ENCODE results near the gene TARBP1.

TARBP1 gene

DNA sequence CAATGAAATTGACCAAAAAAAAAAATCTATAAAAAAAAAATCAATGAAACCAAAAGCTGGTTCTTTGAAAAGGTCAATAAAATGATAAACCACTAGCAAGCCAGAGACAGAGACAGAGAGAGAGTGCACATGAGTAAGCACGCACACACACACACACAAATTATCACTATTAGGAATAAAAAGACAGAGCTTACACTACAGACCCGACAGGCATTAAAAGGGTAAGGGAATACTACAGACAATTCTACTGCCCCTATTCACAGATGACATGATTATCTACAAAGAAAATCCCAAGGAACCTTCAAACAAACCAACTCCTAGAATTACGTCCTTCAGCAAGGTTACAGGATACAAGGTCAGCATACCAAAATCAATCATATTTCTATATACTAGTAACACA lies 38.6 kb downstream of the TARBP1 start:
- Histone ChIP-seq H3K9ac (no peak overlapping the region), H3K4me3 (ENCODE audit: low read depth, low read length) (no peak overlapping the region), H3K4me2 (ENCODE audit: low read length) (no peak overlapping the region), H3K4me1 (no peaks in the 10 kb centered on the region), H3K9me3 (ENCODE audit: control insufficient read depth, low read length) (no peaks in the 10 kb centered on the region), H3K27me3 (ENCODE audit: control insufficient read depth, insufficient read depth, low read length) (no peaks in the 10 kb centered on the region), H3K36me3 (ENCODE audit: control insufficient read depth, insufficient read depth, low read length) (no peaks in the 10 kb centered on the region), H3K27ac (no peak overlapping the region), H2AFZ (no peak overlapping the region), H3K79me2 (no peaks in the 10 kb centered on the region)
- TF ChIP-seq, protein P1, sequence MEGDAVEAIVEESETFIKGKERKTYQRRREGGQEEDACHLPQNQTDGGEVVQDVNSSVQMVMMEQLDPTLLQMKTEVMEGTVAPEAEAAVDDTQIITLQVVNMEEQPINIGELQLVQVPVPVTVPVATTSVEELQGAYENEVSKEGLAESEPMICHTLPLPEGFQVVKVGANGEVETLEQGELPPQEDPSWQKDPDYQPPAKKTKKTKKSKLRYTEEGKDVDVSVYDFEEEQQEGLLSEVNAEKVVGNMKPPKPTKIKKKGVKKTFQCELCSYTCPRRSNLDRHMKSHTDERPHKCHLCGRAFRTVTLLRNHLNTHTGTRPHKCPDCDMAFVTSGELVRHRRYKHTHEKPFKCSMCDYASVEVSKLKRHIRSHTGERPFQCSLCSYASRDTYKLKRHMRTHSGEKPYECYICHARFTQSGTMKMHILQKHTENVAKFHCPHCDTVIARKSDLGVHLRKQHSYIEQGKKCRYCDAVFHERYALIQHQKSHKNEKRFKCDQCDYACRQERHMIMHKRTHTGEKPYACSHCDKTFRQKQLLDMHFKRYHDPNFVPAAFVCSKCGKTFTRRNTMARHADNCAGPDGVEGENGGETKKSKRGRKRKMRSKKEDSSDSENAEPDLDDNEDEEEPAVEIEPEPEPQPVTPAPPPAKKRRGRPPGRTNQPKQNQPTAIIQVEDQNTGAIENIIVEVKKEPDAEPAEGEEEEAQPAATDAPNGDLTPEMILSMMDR (IDR thresholded peaks at IDR 0.05), result no peak

DNA sequence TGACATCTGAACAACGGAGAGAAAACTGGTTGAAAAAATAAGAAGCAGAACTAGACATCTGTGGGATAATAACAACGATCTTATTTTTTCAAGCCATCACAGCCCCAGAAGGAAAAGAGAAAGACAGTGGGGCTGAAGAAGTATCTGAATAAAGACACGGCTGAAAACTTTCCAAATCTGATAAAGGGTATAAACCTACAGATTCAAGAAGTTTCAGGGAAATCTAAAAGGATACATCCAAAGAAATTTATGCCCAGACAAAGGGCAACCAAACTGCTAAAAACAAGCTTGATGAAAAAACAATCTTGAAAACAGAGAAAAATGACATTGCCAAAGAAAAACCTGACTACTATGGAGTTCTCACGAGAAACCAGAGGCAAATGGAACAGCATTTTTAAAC lies 40.4 kb downstream of the TARBP1 start:
- no peaks in the 10 kb centered on the region for H3K4me1 ChIP-seq
- no peaks in the 10 kb centered on the region for H3K9me3 ChIP-seq (ENCODE audit: control insufficient read depth, low read length)
- H3K79me2 ChIP-seq, result no peaks in the 10 kb centered on the region
- TF ChIP-seq, protein P1 (IDR thresholded peaks at IDR 0.05), result no peak
- H3K4me3 ChIP-seq (ENCODE audit: low read depth, low read length), result no peak overlapping the region
- H3K9ac ChIP-seq, result no peak overlapping the region
- H3K4me2 ChIP-seq (ENCODE audit: low read length), result no peak overlapping the region
- H2AFZ ChIP-seq, result no peak overlapping the region
- no peaks in the 10 kb centered on the region for H3K36me3 ChIP-seq (ENCODE audit: control insufficient read depth, insufficient read depth, low read length)
- no peaks in the 10 kb centered on the region for H3K27me3 ChIP-seq (ENCODE audit: control insufficient read depth, insufficient read depth, low read length)
- H3K27ac ChIP-seq, result no peak overlapping the region

DNA sequence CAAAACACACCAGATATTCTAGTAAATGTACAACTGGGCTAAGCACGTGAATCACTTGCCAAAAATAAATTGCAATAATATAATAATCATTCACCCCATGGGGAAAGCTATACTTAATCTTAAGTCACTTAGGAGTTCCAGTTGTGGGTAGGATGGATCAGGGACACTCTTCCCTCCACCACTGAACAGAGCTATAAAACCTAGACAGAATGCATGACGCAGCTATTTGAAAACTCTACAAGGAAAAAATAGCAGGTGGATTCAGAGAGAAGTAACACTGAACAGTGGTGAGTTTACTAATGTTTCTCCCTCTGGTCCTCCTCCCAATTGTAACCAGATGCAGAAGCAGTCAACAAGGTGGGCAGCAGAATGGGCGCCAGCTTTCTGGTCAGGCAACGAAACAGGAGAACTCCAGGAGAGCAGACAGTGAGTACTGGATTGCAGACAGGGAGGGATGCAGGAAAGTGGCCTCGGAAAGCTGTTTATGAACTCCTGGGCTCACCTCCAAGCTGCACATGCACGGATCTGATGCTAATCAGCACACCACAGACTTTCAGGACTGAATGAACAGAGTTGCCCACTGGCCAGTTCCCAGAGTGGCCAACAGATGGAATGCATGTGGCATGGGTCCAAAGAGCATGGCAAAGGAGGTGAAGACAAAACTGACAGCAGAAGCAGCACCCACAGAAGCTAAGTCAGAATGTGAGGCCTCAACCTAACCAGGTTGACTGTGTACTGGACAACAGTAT lies 41.4 kb downstream of the TARBP1 start:
- no peak overlapping the region for H3K4me3 ChIP-seq (ENCODE audit: low read depth, low read length)
- no peak overlapping the region for H3K4me2 ChIP-seq (ENCODE audit: low read length)
- no peaks in the 10 kb centered on the region for H3K4me1 ChIP-seq
- no peaks in the 10 kb centered on the region for H3K27me3 ChIP-seq (ENCODE audit: control insufficient read depth, insufficient read depth, low read length)
- no peaks in the 10 kb centered on the region for H3K9me3 ChIP-seq (ENCODE audit: control insufficient read depth, low read length)
- no peak overlapping the region for H2AFZ ChIP-seq
- no peaks in the 10 kb centered on the region for H3K36me3 ChIP-seq (ENCODE audit: control insufficient read depth, insufficient read depth, low read length)
- no peaks in the 10 kb centered on the region for H3K79me2 ChIP-seq
- TF ChIP-seq, protein P1 (IDR thresholded peaks at IDR 0.05), result no peak
- no peak overlapping the region for H3K9ac ChIP-seq
- no peak overlapping the region for H3K27ac ChIP-seq

DNA sequence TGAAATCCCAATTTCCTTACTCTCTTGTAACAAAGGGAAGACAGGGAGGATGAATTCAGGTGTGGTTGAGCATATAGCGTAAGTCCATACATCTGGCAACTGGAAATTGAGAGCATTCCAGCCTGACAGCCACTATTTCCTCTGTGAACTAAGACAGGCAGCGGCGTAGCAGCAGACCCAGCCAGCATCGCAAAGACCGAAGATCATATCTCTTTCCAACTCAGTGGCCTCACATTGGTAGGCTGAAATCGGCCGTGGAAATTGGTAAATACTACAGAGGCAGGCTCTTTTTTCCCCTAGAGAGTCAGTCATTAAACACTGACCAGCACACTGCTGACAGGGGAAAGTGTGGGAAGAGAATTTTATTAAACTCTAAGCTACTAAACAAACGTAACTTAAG lies 43.4 kb downstream of the TARBP1 start:
- no peaks in the 10 kb centered on the region for H3K27me3 ChIP-seq (ENCODE audit: control insufficient read depth, insufficient read depth, low read length)
- no peaks in the 10 kb centered on the region for H3K9me3 ChIP-seq (ENCODE audit: control insufficient read depth, low read length)
- H3K79me2 ChIP-seq, result no peaks in the 10 kb centered on the region
- no peak overlapping the region for H3K27ac ChIP-seq
- H3K4me3 ChIP-seq (ENCODE audit: low read depth, low read length), result no peak overlapping the region
- no peak overlapping the region for H2AFZ ChIP-seq
- H3K36me3 ChIP-seq (ENCODE audit: control insufficient read depth, insufficient read depth, low read length), result no peaks in the 10 kb centered on the region
- TF ChIP-seq, protein P1 (IDR thresholded peaks at IDR 0.05), result no peak
- H3K4me1 ChIP-seq, result no peaks in the 10 kb centered on the region
- no peak overlapping the region for H3K9ac ChIP-seq
- no peak overlapping the region for H3K4me2 ChIP-seq (ENCODE audit: low read length)

DNA sequence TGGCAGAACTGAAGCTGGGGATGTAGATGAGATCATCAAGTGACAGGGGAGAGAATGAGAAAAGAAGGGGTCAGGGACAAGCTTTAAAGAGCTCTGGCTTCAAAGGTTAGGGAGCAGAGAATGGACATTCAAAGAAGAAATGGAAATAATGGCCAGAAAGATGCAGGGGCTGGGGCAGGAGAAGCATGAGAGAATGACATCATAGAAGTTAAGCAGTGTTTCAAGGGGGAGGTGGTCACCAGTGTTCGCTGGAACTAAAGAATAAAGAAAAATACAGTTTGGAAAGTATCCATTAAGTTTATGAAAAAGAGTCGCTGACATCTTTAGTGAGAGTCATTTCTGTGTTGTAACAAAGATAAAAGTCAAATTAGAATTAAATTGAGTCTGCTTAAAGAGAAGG lies 44.3 kb downstream of the TARBP1 start:
- Histone ChIP-seq H3K27me3 (ENCODE audit: control insufficient read depth, insufficient read depth, low read length) (no peaks in the 10 kb centered on the region), H3K36me3 (ENCODE audit: control insufficient read depth, insufficient read depth, low read length) (no peaks in the 10 kb centered on the region), H2AFZ (no peak overlapping the region), H3K9ac (no peak overlapping the region), H3K27ac (no peak overlapping the region), H3K4me2 (ENCODE audit: low read length) (no peak overlapping the region), H3K79me2 (no peaks in the 10 kb centered on the region), H3K4me1 (no peaks in the 10 kb centered on the region), H3K9me3 (ENCODE audit: control insufficient read depth, low read length) (no peaks in the 10 kb centered on the region), H3K4me3 (ENCODE audit: low read depth, low read length) (no peak overlapping the region)
- TF ChIP-seq, protein P1 (IDR thresholded peaks at IDR 0.05), result no peak

All from parathyroid adenoma (tissue), 2 donors.